PC-9 (cell line): ENCODE measurements around the gene DDX42. TPM values are rescaled to one million over a fixed set of nuclear protein-coding genes. Genes with fewer than 3 reads are reported as not detected.
"Not testable (repeated sequence)": the region's sequence is repeated elsewhere in the genome, so short reads cannot be mapped to it uniquely, and the experiment has no call there.

Experiments
- BruUV-seq: library from RNA; stranded (reverse); fragments of 400-500 nt; replicated peaks from 2 replicates; lab custom pipeline; 2021; lab: Mats Ljungman, UMichigan
- CTCF ChIA-PET: fragments of 300-600 bp; sonication (Branson Sonifier 250); formaldehyde crosslinking; loops from one replicate; lab custom pipeline; 2022; ENCODE audit warnings: antibody characterized with exemption; lab: Charles Lee
- POLR2A ChIA-PET: fragments of 300-600 bp; sonication (Branson Sonifier 250); formaldehyde crosslinking; loops from one replicate; lab custom pipeline; 2022; ENCODE audit warnings: antibody characterized with exemption; ENCODE audit not compliant: unreplicated experiment; lab: Charles Lee
- DNase-seq, 2 experiments: peaks; one replicate each; pipeline versions ENCODE4 v3.0.0 to v3.0.0-alpha.2; 2015 to 2022; ENCODE audit warnings: mixed read lengths in 1 of 2
- H2AFZ ChIP-seq: fragments of 200-600 bp; sonication (generic); 2 replicates; pipeline ENCODE4 v1.8.1; 2017; ENCODE audit warnings: antibody characterized with exemption
- H3F3A ChIP-seq: fragments of 200-600 bp; sonication (generic); 2 replicates; pipeline ENCODE4 v1.8.1; 2017; ENCODE audit warnings: antibody characterized with exemption, mild to moderate bottlenecking, low read depth; ENCODE audit not compliant: insufficient read depth
- H3K27ac ChIP-seq: fragments of 200-600 bp; sonication (generic); 2 replicates; pipeline ENCODE4 v1.6.1; 2016; ENCODE audit warnings: mixed run types
- H3K27me3 ChIP-seq: fragments of 200-600 bp; sonication (generic); 2 replicates; pipeline ENCODE4 v1.6.1; 2016; ENCODE audit warnings: low read depth, mixed run types; ENCODE audit not compliant: insufficient read depth
- H3K36me3 ChIP-seq: fragments of 200-600 bp; sonication (generic); 2 replicates; pipeline ENCODE4 v1.6.1; 2016; ENCODE audit warnings: low read depth, mixed run types
- H3K4me1 ChIP-seq: fragments of 200-600 bp; sonication (generic); replicated peaks from 2 replicates; pipeline ENCODE4 v1.6.1; 2016; ENCODE audit warnings: mixed run types; ENCODE audit not compliant: insufficient read depth
- H3K4me2 ChIP-seq: fragments of 200-600 bp; sonication (generic); 2 replicates; pipeline ENCODE4 v1.6.1; 2017; ENCODE audit warnings: mixed run types
- H3K4me3 ChIP-seq: fragments of 200-600 bp; sonication (generic); 2 replicates; pipeline ENCODE4 v1.6.1; 2016; ENCODE audit warnings: mixed run types
- H3K79me2 ChIP-seq: fragments of 200-600 bp; sonication (generic); 2 replicates; pipeline ENCODE4 v1.6.1; 2017; ENCODE audit warnings: low read depth, mixed run types
- H3K9me2 ChIP-seq: fragments of 200-600 bp; sonication (generic); 2 replicates; pipeline ENCODE4 v1.8.1; 2017; ENCODE audit warnings: mild to moderate bottlenecking; ENCODE audit not compliant: insufficient read depth
- H3K9me3 ChIP-seq: fragments of 200-600 bp; sonication (generic); 2 replicates; pipeline ENCODE4 v1.8.1; 2016; ENCODE audit warnings: low read depth; ENCODE audit not compliant: insufficient read depth
- H4K20me1 ChIP-seq: fragments of 200-600 bp; sonication (generic); 2 replicates; pipeline ENCODE4 v1.8.1; 2017; ENCODE audit not compliant: insufficient read depth
- EZH2 ChIP-seq: fragments of 200-600 bp; sonication (generic); IDR thresholded peaks from 2 replicates; pipeline ENCODE4 v1.8.0; 2017; ENCODE audit warnings: antibody characterized with exemption, low read depth
- intact Hi-C: fragments of 100-400 bp; cut with micrococcal nuclease; formaldehyde crosslinking; loops from one replicate; pipeline ENCODE4 v1.10.0; 2022; ENCODE audit not compliant: unreplicated experiment
- total RNA-seq: library from RNA; stranded (reverse); gene quantifications from 2 replicates; pipeline ENCODE4 v1.2.3, GENCODE V29; 2021
- TF ChIP-seq, protein P1 (sequence below): fragments of 200-600 bp; sonication (generic); conservative IDR thresholded peaks from 2 replicates; pipeline ENCODE4 v1.6.1; 2017; ENCODE audit warnings: mixed run types, antibody characterized with exemption, mild to moderate bottlenecking, moderate library complexity

DDX42 gene
- total RNA-seq, 1 experiment from 2014 or later, result 107 TPM

DNA sequence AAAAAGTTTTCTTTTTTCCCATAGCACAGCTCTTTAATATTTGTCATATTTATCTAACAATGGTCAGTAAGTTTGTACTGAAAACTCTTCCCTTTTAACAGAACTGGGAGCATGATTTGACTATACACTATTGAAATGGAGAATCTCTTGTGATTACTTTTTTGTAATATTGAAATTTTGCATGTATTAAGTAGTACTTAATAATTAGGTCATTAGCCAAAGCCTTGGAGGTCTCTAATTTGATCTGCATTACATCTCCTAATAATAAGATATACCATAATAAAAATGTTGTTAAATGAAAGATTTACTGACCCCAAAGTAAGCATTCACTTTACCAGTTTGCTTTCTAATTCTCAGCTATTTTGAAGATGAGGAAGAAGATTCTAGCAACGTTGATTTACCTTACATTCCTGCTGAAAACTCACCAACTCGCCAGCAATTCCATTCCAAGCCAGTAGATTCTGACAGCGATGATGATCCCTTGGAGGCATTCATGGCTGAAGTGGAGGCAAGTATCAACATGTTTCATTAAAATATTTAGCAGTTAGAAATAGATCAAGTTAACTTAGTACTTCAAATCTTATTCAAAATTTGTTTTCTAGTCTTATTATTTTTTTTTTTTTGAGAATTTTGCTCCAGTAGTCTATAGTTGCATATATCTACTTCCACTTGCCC lies 18.2 kb downstream of the DDX42 start:
- peaks cover 47% of the 10 kb centered on the region for H4K20me1 ChIP-seq
- no peak overlapping the region for H3K4me3 ChIP-seq
- H3K27me3 ChIP-seq, result no peaks in the 10 kb centered on the region
- no peaks in the 10 kb centered on the region for H3K9me2 ChIP-seq
- no peak overlapping the region for H3K4me2 ChIP-seq
- no peaks in the 10 kb centered on the region for H3K9me3 ChIP-seq
- BruUV-seq, result no TSS peak
- no peak overlapping the region for H3K27ac ChIP-seq
- CTCF ChIA-PET, result interaction anchor here (0.7 kb wide), 2 partner anchors 392 to 1271 kb away, joined by 5 read pairs; no protein-coding TSS in a partner anchor
- intact Hi-C loops, result no loop called here
- H3K36me3 ChIP-seq, result peaks cover 63% of the 10 kb centered on the region
- peaks cover under 1% of the 10 kb centered on the region for H3K4me1 ChIP-seq
- DNase-seq, result no peak
- H2AFZ ChIP-seq, result no peak overlapping the region
- H3F3A ChIP-seq, result peaks cover 16% of the 10 kb centered on the region; the same call in 1 of the 2 replicates
- H3K79me2 ChIP-seq, result peaks cover 71% of the 10 kb centered on the region
- TF ChIP-seq, protein P1, sequence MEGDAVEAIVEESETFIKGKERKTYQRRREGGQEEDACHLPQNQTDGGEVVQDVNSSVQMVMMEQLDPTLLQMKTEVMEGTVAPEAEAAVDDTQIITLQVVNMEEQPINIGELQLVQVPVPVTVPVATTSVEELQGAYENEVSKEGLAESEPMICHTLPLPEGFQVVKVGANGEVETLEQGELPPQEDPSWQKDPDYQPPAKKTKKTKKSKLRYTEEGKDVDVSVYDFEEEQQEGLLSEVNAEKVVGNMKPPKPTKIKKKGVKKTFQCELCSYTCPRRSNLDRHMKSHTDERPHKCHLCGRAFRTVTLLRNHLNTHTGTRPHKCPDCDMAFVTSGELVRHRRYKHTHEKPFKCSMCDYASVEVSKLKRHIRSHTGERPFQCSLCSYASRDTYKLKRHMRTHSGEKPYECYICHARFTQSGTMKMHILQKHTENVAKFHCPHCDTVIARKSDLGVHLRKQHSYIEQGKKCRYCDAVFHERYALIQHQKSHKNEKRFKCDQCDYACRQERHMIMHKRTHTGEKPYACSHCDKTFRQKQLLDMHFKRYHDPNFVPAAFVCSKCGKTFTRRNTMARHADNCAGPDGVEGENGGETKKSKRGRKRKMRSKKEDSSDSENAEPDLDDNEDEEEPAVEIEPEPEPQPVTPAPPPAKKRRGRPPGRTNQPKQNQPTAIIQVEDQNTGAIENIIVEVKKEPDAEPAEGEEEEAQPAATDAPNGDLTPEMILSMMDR, result no peak
- no peak for TF ChIP-seq EZH2
- POLR2A ChIA-PET, result interaction anchor here (0.6 kb wide), 1 partner anchor 36 kb away, joined by 4 read pairs; no protein-coding TSS in a partner anchor

DNA sequence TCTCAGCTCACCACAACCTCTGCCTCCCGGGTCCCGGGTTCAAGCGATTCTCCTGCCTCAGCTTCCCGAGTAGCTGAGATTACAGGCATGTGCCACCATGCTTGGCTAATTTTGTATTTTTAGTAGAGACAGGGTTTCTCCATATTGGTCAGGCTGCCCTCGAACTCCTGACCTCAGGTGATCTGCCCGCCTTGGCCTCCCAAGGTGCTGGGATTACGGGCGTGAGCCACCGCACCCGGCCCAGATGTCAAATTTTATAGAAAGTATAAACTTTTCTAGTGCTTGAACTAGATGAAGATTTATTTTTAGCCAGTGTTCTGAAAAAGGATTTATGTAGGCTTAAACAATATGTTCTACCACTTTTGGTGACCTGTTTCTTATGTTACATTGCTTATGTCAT lies 22.4 kb downstream of the DDX42 start:
- BruUV-seq, H3K4me3 ChIP-seq, CTCF ChIA-PET, H3K9me3 ChIP-seq, DNase-seq, H3K9me2 ChIP-seq, H3K27me3 ChIP-seq, H2AFZ ChIP-seq, POLR2A ChIA-PET, H3K4me2 ChIP-seq, H3K4me1 ChIP-seq, H3K27ac ChIP-seq: not testable (repeated sequence)
- Histone ChIP-seq H3K79me2 (peaks cover 38% of the 10 kb centered on the region), H3F3A (peaks cover 12% of the 10 kb centered on the region), H3K36me3 (peaks cover 65% of the 10 kb centered on the region), H4K20me1 (peaks cover 30% of the 10 kb centered on the region; the same call in 1 of the 2 replicates)
- intact Hi-C loops, result loop anchor here (5.0 kb wide), 1 partner anchor 44 kb away; no protein-coding TSS in a partner anchor

DNA sequence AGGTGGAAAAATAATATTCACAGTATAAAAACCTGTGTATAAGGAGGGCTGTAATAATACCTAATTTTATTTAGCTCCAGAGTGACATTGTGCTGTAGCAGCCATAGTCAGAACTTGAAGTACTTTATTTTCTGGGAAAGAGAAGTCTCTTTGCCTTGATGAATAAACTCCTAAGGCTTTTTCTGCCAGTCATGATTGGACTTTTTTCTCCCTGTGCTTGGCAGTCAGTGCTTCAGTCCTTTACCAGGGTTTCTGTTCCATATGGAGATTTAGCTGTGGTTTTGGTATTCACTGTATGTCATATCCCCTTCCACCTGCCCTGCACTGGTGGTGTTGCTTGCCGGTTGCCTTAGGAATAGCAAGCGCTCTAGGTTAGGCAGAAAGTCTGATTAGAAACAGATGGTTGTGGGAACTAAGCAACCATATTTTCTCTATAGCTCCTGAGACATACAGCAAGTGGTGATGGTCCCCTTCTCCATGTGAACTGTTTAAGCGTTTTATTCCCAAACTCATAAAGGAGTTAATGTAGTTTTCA lies 24.7 kb downstream of the DDX42 start:
- Histone ChIP-seq H3K79me2 (peaks cover 35% of the 10 kb centered on the region; the same call in 1 of the 2 replicates), H3K9me2 (no peaks in the 10 kb centered on the region), H3K9me3 (no peaks in the 10 kb centered on the region), H2AFZ (no peak overlapping the region), H3F3A (peaks cover 12% of the 10 kb centered on the region), H3K27ac (no peak overlapping the region), H3K4me2 (no peak overlapping the region), H4K20me1 (peaks cover 19% of the 10 kb centered on the region), H3K4me1 (no peaks in the 10 kb centered on the region), H3K27me3 (no peaks in the 10 kb centered on the region), H3K4me3 (no peak overlapping the region), H3K36me3 (peaks cover 68% of the 10 kb centered on the region)
- intact Hi-C loops, result loop anchor here (5.0 kb wide), 1 partner anchor 46 kb away; no protein-coding TSS in a partner anchor
- no TSS peak for BruUV-seq
- ChIA-PET CTCF (no interaction called here), POLR2A (no interaction called here)
- no peak for DNase-seq
- no peak for TF ChIP-seq EZH2
- TF ChIP-seq, protein P1, result no peak
